ENCODE data around the gene PRKCE. TPM values are rescaled to one million over a fixed set of nuclear protein-coding genes. Genes with fewer than 3 reads are reported as not detected.

PRKCE gene
- total RNA-seq, 2 donors from 2014 or later = 7.2 to 25.4 TPM

DNA sequence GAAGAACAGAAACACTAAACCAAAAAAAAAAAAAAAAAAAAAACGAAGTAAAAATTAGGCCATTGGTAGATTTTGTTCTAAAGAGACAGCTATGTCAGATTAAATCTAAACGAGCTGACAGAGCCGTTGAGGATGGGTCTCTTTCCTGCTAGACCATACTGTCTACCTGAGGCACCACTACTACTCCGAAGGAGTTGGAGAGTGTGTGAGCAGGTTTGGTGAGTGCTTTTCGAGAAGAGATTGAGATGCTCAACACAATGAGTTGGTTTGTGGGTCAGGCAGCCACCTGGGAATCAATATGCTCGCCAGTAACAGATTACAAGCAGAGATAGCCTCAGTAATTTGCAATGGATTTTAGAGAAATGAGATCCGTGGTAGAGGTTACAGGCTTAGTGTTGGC lies 364.2 kb downstream of the PRKCE start:
- Histone ChIP-seq H3K27me3 (replicated peaks; ENCODE audit: insufficient read depth) (no peaks in the 10 kb centered on the region), H3K36me3 (no peaks in the 10 kb centered on the region), H3K4me3 (no peak overlapping the region), H3K27ac (no peak overlapping the region), H3K4me1 (replicated peaks) (no peaks in the 10 kb centered on the region), H3K9me3 (no peaks in the 10 kb centered on the region)
- DNase-seq (ENCODE audit: low spot score) = no peak
- intact Hi-C loops (cut with DNase I) = no loop called here
- WGBS = 55% methylated on average over 7 of the region's 7 CpGs
- TF ChIP-seq POLR2AphosphoS5 (IDR thresholded peaks at IDR 0.05) (no peak), POLR2A (IDR thresholded peaks at IDR 0.05) (no peak)
- TF ChIP-seq, protein P1, sequence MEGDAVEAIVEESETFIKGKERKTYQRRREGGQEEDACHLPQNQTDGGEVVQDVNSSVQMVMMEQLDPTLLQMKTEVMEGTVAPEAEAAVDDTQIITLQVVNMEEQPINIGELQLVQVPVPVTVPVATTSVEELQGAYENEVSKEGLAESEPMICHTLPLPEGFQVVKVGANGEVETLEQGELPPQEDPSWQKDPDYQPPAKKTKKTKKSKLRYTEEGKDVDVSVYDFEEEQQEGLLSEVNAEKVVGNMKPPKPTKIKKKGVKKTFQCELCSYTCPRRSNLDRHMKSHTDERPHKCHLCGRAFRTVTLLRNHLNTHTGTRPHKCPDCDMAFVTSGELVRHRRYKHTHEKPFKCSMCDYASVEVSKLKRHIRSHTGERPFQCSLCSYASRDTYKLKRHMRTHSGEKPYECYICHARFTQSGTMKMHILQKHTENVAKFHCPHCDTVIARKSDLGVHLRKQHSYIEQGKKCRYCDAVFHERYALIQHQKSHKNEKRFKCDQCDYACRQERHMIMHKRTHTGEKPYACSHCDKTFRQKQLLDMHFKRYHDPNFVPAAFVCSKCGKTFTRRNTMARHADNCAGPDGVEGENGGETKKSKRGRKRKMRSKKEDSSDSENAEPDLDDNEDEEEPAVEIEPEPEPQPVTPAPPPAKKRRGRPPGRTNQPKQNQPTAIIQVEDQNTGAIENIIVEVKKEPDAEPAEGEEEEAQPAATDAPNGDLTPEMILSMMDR (IDR thresholded peaks at IDR 0.05) = no peak

GRCh38 chr2:46016091-46016490 lies 364.6 kb downstream of the PRKCE start:
- Histone ChIP-seq H3K27ac (no peak overlapping the region), H3K36me3 (no peaks in the 10 kb centered on the region), H3K4me3 (no peak overlapping the region), H3K9me3 (no peaks in the 10 kb centered on the region), H3K27me3 (replicated peaks; ENCODE audit: insufficient read depth) (no peaks in the 10 kb centered on the region), H3K4me1 (replicated peaks) (no peaks in the 10 kb centered on the region)
- TF ChIP-seq, protein P1 (IDR thresholded peaks at IDR 0.05) = no peak
- TF ChIP-seq POLR2A (IDR thresholded peaks at IDR 0.05) (no peak), POLR2AphosphoS5 (IDR thresholded peaks at IDR 0.05) (no peak)
- intact Hi-C loops (cut with DNase I) = no loop called here
- WGBS = 93% methylated on average over 6 of the region's 6 CpGs
- DNase-seq (ENCODE audit: low spot score) = no peak

DNA sequence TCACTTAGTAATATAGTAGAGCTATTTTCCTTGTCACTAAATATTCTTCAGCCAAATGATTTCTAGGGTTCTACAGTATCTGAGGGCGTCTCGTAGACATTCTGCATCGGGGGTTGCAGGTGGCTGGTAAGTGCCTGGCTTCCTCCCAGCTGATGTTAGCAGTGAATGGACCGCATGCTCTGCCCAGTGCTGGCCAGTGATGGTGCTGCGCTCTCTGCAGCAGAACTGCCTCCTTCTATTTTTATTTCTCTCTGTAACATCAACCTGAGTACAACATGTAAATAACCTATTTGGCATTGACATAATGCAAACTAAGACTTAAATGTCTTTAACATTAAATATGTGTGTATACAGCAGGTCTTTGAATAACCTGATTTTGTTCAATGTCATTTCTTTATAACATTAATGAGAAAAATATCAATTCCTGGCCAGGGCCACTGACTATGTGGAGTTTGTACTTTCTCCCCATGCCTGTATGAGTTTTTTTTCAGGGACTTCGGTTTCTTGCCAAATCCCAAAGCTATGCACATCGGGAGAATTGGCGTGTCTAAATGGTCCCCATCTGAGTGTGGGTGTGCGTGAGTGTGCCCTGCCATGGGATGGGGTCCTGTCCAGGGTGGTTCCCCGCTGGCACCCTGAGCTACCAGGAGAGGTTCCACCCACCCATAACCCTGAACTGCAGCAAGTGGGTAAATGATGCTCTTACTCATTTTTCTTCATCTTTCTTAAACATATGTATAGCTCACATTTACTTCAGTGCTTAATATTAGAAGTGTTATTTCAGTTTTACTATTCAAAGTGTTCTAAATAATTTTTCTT lies 367.5 kb downstream of the PRKCE start:
- no peaks in the 10 kb centered on the region for H3K36me3 ChIP-seq
- intact Hi-C loops (cut with DNase I) = no loop called here
- DNase-seq (ENCODE audit: low spot score) = no peak
- H3K4me1 ChIP-seq (replicated peaks) = no peaks in the 10 kb centered on the region
- H3K4me3 ChIP-seq = no peak overlapping the region
- 85% methylated on average over 10 of the region's 10 CpGs for WGBS
- H3K27ac ChIP-seq = no peak overlapping the region
- H3K27me3 ChIP-seq (replicated peaks; ENCODE audit: insufficient read depth) = no peaks in the 10 kb centered on the region
- no peak for TF ChIP-seq POLR2AphosphoS5 (IDR thresholded peaks at IDR 0.05)
- no peak for TF ChIP-seq POLR2A (IDR thresholded peaks at IDR 0.05)
- TF ChIP-seq, protein P1 (IDR thresholded peaks at IDR 0.05) = no peak
- H3K9me3 ChIP-seq = no peaks in the 10 kb centered on the region

GRCh38 chr2:46020416-46020815 lies 368.9 kb downstream of the PRKCE start:
- H3K4me3 ChIP-seq = no peak overlapping the region

More at GRCh38 chr2:46020416-46020815, 368.9 kb downstream of the PRKCE start:
- intact Hi-C loops (cut with DNase I) = no loop called here
- DNase-seq (ENCODE audit: low spot score) = no peak
- H3K27me3 ChIP-seq (replicated peaks; ENCODE audit: insufficient read depth) = no peaks in the 10 kb centered on the region
- H3K9me3 ChIP-seq = no peaks in the 10 kb centered on the region
- peaks cover 3% of the 10 kb centered on the region for H3K4me1 ChIP-seq (replicated peaks)
- TF ChIP-seq, protein P1 (IDR thresholded peaks at IDR 0.05) = no peak
- no peak for TF ChIP-seq POLR2AphosphoS5 (IDR thresholded peaks at IDR 0.05)
- H3K36me3 ChIP-seq = no peaks in the 10 kb centered on the region
- WGBS = 100% methylated on average over 2 of the region's 2 CpGs
- H3K27ac ChIP-seq = no peak overlapping the region
